KBM-7 (cell line): ENCODE results near the gene TYMS.
"Not testable (repeated sequence)": the region's sequence is repeated elsewhere in the genome, so short reads cannot be mapped to it uniquely, and the experiment has no call there.

Experiments
- DNase-seq: peaks from one replicate; pipeline ENCODE4 v3.0.0-alpha.2; 2015
- in situ Hi-C: fragments of 300-500 bp; cut with MboI; formaldehyde crosslinking; loops from 2 replicates; pipeline ENCODE4 v1.14.3; 2020; ENCODE audit warnings: low sequenced_read_pairs, low pct_unique_long_range_greater_than_20kb, mixed read lengths

Gene TYMS

DNA sequence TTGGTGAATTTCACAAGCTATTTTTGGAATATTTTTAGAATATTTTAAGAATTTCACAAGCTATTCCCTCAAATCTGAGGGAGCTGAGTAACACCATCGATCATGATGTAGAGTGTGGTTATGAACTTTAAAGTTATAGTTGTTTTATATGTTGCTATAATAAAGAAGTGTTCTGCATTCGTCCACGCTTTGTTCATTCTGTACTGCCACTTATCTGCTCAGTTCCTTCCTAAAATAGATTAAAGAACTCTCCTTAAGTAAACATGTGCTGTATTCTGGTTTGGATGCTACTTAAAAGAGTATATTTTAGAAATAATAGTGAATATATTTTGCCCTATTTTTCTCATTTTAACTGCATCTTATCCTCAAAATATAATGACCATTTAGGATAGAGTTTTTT, 15.9 kb downstream of the TYMS start:
- in situ Hi-C loops: no loop called here
- no peak for DNase-seq

- in situ Hi-C loops: no loop called here
- DNase-seq: no peak
Measured at GRCh38 chr18:673769-674168, 16.3 kb downstream of the TYMS start.

GRCh38 chr18:675307-675706, 17.9 kb downstream of the TYMS start:
- DNase-seq: no peak
- in situ Hi-C loops: no loop called here

- in situ Hi-C loops: no loop called here
- DNase-seq: no peak
Measured at GRCh38 chr18:676069-676468, 18.6 kb downstream of the TYMS start.

GRCh38 chr18:676736-677135, 19.3 kb downstream of the TYMS start:
- in situ Hi-C loops: no loop called here

GRCh38 chr18:677145-677544, 19.7 kb downstream of the TYMS start:
- in situ Hi-C loops: no loop called here
- no peak for DNase-seq

More at GRCh38 chr18:676736-677135, 19.3 kb downstream of the TYMS start:
- no peak for DNase-seq

GRCh38 chr18:677951-678381, 20.5 kb downstream of the TYMS start:
- in situ Hi-C loops: no loop called here
- no peak for DNase-seq

- no peak for DNase-seq
- in situ Hi-C loops: no loop called here
Measured at GRCh38 chr18:678482-679182, 21.2 kb downstream of the TYMS start.

DNA sequence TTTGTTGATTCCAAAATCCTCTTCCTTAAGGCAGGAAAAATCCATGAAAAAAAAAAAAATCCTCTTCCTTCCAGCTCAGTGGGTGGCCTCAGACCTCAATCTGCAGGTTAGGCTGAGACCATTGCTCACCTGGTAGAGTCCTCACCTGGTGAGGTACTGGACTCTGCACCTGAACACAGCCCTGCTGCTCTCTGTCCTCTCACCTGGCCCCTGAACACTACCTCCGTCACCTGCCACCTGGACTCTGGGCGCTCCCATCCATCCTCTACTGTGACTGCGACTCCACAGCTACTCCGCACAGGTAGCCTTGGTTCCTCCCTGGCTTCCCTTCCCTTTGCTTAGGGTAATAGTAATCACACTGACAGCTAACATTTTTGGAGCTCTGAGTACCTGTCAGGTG, 22.1 kb downstream of the TYMS start:
- DNase-seq: no peak
- in situ Hi-C loops: no loop called here

DNA sequence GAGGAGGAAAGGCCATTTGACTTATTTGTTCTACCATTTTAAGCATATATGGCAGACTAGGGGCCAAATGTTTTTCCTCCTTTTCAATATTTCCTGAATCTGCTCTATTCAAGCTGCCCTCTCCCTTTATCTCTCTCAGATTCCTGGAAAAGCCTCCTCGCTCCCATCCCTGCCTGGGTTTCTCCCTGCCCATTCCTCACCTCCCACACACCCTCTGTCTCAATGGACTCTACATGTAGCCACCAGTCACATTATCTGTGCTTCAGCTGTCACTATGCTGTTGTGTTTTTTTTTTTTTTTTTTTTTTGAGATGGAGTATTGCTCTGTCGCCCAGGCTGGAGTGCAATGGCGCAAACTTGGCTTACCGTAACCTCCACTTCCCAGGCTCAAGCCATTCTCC, 22.9 kb downstream of the TYMS start:
- in situ Hi-C loops: no loop called here
- DNase-seq: no peak

- in situ Hi-C loops: no loop called here
- no peak for DNase-seq
Measured at GRCh38 chr18:681985-682384, 24.5 kb downstream of the TYMS start.

- in situ Hi-C loops, DNase-seq: not testable (repeated sequence)
Measured at GRCh38 chr18:682416-682815, 25.0 kb downstream of the TYMS start.

DNA sequence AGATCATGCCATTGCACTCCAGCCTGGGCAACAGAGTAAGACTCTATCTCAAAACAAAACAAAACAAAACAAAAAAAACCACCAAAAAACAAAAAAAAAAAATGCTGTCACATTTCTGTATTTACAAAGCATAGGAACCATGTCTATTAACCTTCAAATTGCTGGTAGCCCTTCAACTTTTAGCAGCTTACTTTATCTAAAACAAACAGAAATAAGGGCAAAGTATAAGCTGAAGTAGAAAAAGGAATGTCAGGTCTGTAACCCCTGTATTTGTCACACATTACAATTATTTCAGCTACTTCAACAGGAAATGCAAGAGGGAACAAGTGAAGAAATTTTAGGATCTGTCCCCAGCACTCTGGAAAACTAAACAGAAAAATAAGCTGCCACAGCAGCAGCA, 25.4 kb downstream of the TYMS start:
- DNase-seq: no peak
- in situ Hi-C loops: no loop called here

GRCh38 chr18:683531-683930, 26.1 kb downstream of the TYMS start:
- in situ Hi-C loops: no loop called here
- no peak for DNase-seq

DNA sequence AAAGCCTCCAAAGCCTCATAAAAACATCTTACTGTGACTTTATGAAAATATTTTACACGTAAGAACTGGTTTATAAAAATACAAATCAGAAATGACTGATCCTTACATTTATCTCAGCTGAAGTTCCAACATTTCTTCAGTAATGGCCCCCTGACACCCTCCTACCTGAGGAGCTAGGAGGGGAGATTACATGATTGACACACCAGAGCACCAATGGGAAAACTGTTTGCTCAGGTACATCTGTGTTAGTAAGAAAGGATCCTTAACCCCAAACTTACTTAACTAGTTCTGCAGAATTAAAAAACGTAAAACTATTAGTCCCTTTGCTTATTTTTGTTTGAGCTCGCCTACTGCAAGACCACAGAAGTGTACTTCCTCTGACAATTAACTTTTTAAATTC, 28.0 kb downstream of the TYMS start:
- in situ Hi-C loops: no loop called here

DNA sequence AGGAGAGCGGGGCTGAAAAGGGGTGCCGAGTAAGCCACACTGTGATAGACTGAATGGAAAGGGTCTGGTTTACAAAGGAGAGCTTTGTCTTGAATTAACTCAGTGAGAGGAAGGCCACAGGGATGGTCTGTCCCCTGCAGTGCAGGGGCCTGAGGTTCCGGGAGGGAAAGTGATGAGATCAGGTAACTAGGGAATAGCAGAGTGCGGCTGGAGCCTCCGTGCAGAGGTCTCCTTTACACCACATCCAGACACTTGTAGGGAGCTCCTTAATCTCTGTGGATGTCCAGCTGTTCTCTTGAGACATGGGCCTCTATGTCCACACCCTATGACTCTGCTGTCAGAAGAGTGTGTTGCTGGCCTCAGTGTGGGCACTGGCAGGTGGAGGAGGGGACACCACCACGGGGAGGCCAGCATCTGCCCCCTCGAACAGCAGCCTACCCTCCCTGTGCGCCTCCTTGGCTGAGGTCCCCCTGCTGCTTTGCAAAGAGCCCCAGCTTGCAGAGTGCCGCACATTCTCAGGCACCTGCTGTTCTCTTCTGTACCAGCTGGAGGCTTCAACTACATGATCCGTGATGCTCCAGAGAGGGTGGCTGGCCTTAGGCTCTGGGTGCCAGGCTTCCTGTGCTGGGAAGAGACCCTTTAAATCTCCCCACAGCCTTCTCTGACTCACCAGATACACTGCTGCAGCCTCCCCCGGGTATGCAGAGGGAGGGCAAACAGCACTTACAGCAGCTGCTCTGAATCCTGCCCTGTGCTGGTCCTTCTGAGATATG, 29.1 kb downstream of the TYMS start:
- DNase-seq: no peak
- in situ Hi-C loops: no loop called here

More for the DNA sequence above, 28.0 kb downstream of the TYMS start:
- DNase-seq: no peak

GRCh38 chr18:688323-688722, 30.9 kb downstream of the TYMS start:
- in situ Hi-C loops: no loop called here
- no peak for DNase-seq

GRCh38 chr18:692824-693223, 35.4 kb downstream of the TYMS start:
- in situ Hi-C loops: no loop called here

DNA sequence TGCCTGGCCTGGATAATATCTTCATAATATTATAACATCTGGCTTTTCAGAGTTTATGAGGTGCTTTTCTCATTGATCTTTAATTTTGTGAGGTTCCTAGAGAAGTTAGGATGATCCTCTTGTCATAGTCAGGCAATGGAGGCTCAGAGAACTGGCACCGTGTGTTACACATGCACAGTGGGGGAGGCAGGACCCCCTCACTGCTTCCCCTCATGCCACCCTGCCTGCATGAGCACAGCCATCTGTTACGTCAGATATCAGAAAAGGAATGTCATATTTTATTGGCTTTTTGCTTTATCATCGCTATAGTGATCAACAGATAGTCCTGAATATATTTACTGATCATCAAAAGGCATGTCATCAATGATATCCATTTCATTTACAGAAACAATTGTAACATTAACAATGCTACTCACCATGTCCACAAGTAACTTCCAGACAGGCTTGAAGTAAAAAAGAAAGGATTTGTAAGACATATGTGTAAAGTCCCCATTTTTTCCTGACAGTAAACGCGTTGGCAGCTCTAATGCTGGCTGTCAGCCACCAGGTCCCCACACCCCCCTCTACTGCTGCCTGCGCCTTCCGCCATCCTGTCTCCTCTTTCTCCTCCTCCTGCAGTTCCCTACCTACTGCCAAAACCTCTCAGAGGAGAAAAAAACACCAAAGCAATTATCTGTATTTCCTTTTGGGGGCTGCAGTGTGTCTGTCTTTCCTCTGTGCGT, 36.2 kb downstream of the TYMS start:
- no peak for DNase-seq
- in situ Hi-C loops: no loop called here

More at GRCh38 chr18:692824-693223, 35.4 kb downstream of the TYMS start:
- DNase-seq: no peak

DNA sequence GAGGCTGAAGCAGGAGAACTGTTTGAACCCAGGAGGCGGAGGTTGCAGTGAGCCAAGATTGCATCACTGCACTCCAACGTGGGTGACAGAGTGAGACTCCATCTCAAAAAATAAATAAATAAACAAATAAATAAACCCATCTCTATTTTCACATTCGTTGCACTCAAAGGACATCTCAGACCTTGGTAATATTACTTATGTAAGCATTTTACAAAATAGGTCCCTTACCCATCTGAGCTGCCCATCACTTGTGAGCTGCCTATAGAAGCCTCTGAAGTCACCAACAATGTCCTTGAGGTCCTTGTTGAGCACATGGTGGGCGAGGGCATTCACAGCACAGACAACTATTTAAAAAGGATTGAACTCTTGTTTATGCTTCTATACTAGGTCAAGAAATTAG, 39.6 kb downstream of the TYMS start:
- no peak for DNase-seq
- in situ Hi-C loops: no loop called here
